Omental fat pad (tissue), 4 donors: ENCODE measurements around the gene COL6A2. TPM values are rescaled to one million over a fixed set of nuclear protein-coding genes. Genes with fewer than 3 reads are reported as not detected.
"Not testable (repeated sequence)": the region's sequence is repeated elsewhere in the genome, so short reads cannot be mapped to it uniquely, and the experiment has no call there.

Experiments used
- ATAC-seq: fragments of 150-250 bp; one replicate; pipeline ENCODE4 v1.9.1; 2016; ENCODE audit warnings: mild to moderate bottlenecking, moderate library complexity; ENCODE audit not compliant: low FRiP score
- DNase-seq: peaks from one replicate; pipeline ENCODE4 v3.0.0-alpha.2; 2019; ENCODE audit warnings: low spot score
- total RNA-seq, 4 donors: library from RNA; depleted of rRNA; stranded (reverse); fragments of >200 nt; gene quantifications; one replicate each; pipeline ENCODE4 v1.1.0, GENCODE V29; 2016
- TF ChIP-seq, protein P1 (sequence below), 3 donors: fragments of 450-650 bp; IDR thresholded peaks; one replicate each; pipeline ENCODE4 v1.5.1; 2016 to 2017; ENCODE audit warnings: antibody characterized with exemption in 3 of 3, mild to moderate bottlenecking in 3 of 3, moderate library complexity in 2 of 3

COL6A2 gene
- total RNA-seq, 4 donors from 2014 or later, result 480 to 1,153 (median 616) TPM

GRCh38 chr21:46100426-46100825 lies 2.5 kb downstream of the COL6A2 start:
- DNase-seq (peak; percentile 21), ATAC-seq (no peak)
- TF ChIP-seq, protein P1, sequence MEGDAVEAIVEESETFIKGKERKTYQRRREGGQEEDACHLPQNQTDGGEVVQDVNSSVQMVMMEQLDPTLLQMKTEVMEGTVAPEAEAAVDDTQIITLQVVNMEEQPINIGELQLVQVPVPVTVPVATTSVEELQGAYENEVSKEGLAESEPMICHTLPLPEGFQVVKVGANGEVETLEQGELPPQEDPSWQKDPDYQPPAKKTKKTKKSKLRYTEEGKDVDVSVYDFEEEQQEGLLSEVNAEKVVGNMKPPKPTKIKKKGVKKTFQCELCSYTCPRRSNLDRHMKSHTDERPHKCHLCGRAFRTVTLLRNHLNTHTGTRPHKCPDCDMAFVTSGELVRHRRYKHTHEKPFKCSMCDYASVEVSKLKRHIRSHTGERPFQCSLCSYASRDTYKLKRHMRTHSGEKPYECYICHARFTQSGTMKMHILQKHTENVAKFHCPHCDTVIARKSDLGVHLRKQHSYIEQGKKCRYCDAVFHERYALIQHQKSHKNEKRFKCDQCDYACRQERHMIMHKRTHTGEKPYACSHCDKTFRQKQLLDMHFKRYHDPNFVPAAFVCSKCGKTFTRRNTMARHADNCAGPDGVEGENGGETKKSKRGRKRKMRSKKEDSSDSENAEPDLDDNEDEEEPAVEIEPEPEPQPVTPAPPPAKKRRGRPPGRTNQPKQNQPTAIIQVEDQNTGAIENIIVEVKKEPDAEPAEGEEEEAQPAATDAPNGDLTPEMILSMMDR (IDR thresholded peaks at IDR 0.05), result no peak

DNA sequence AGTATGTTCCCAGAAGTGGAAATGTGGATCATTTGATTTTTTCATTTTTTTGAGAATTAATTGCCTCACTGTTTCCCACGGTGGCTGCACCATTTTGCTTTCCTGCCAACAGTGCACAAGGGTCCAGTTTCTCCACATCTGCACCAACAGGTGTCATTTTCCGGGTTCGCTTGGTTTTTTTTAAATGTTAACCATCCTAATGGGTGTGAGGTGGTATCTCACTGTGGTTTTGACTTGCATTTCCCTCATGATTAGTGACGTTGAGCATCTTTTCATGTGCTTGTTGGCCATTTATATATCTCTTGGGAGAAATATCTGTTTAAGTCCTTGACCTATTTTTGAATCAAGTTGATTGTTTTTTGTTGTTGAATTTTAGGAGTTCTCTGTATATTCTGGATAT lies 3.0 kb downstream of the COL6A2 start:
- DNase-seq (no peak), ATAC-seq (no peak)
- TF ChIP-seq, protein P1 (IDR thresholded peaks at IDR 0.05), result no peak

DNA sequence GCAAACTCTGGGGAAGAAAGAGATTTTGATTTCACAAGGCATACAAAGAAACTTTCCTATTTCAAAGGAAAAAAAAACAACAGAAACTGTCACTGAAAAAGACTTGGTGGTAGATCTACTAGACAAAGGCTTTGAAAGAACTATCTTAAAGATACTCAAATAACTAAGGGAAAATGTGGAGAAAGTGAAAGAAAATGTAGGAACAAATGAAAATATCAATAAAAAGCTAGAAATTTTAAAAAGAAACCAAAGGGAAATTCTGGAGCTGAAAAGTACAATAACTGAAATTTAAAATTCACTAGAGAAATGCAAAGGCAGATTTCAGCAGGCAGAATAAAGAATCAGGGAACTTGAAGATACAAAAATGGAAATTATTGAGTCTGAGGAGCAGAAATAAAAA lies 6.2 kb downstream of the COL6A2 start:
- ATAC-seq (no peak), DNase-seq (no peak)
- TF ChIP-seq, protein P1 (IDR thresholded peaks at IDR 0.05), result no peak

DNA sequence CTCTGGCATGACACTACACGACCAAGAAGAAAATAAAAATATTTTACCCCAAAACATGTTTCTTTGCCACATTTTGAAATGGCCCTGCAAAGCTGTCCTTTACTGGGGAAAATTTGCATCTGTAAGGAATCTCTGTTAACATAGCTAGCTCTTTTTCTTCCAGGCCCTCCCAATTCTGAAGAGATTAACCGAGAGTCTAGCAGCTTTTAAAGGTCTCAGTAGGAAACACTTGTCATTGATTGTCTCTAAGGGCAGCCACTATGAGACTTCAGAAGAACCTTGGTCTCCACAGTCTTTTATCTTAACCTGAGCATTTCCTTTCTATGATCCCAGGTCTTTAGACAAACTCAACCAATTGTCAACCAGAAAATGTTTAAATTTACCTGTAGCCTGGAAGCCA lies 9.5 kb downstream of the COL6A2 start:
- not testable (repeated sequence) for DNase-seq, ATAC-seq

DNA sequence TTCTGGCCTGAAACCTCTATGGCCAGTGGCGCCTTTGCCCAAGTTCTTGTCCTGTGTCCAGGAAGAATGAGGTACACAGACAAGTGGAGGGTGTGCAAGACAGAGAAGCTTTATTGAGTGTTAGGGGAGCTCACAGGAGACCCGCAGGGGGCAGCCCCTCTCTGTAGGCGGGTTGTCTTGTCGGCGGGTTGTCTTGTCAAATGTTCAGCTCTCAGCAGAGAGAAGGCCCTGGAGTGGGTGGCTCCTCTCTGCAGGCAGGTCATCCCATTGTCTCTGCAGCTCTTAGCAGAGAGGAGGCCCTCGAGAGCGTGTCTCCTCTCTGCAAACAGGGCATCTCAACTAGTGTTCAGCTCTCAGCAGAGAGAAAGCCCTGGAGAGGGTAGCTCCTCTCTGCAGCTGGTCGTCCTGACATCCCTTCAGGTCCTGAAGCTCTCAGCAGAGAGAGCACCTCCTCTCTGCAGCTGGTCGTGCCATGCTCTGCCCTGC lies 11.0 kb downstream of the COL6A2 start:
- ATAC-seq (no peak), DNase-seq (no peak)
- TF ChIP-seq, protein P1 (IDR thresholded peaks at IDR 0.05), result no peak

- TF ChIP-seq, protein P1 (IDR thresholded peaks at IDR 0.05), result no peak
- ATAC-seq (peak; percentile 12), DNase-seq (peak; percentile 18)
Measured at GRCh38 chr21:46109313-46110221, 11.7 kb downstream of the COL6A2 start.

DNA sequence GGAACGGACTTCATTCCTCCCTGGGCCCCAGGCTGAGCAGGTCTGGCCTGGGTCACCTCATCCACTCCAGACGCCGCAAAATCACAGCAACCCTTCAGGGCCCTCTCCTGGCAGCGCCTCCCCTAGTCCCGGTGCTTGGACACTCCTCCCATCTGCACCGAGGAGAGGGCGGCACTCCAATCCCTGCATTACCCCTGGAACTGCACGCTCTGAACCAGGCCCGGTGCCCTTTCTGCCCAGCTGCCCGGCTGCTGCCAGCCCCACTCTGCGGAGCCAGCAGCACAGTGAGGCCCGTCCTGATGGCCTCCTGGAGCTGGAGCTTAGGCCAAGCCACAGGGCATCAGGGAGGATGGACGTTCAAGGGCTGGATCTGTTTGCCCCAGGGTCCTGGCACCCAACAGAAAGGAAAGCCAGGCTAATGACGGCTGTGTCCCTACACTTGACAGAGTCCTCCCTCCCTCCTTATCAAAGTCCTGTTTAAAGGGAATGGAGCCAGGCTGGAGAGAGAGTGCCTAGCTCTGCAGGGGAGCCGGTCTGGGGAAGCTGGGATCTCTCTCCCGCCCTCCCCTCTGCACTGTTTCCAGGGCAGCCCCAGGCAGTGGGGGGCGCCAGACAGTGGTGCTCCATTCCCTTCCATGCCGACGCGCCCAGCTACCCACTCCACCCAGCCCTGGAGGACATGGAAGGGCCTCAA lies 12.7 kb downstream of the COL6A2 start:
- DNase-seq (peak; percentile 14), ATAC-seq (peak; percentile 56)
- TF ChIP-seq, protein P1 (IDR thresholded peaks at IDR 0.05), result no peak
